IPS-18a (cell line): Measurements from ENCODE around the gene ATP5F1A.

Source experiments
- H3K27ac ChIP-seq: one replicate; pipeline ENCODE4 v1.5.1; 2013; ENCODE audit warnings: low read length
- H3K27me3 ChIP-seq: one replicate; pipeline ENCODE4 v1.6.1; 2013; ENCODE audit warnings: mild to moderate bottlenecking, low read length; ENCODE audit not compliant: control insufficient read depth, insufficient read depth
- H3K36me3 ChIP-seq: one replicate; pipeline ENCODE4 v1.6.1; 2013; ENCODE audit warnings: low read depth, low read length; ENCODE audit not compliant: control insufficient read depth
- H3K4me1 ChIP-seq: one replicate; pipeline ENCODE4 v1.6.1; 2013; ENCODE audit warnings: low read depth, low read length; ENCODE audit not compliant: control insufficient read depth
- H3K4me3 ChIP-seq: one replicate; pipeline ENCODE4 v1.5.1; 2013; ENCODE audit warnings: low read length
- H3K9ac ChIP-seq: one replicate; pipeline ENCODE4 v1.6.1; 2013; ENCODE audit warnings: mild to moderate bottlenecking, low read length, moderate library complexity
- H3K9me3 ChIP-seq: one replicate; pipeline ENCODE4 v1.6.1; 2013; ENCODE audit warnings: low read depth, low read length; ENCODE audit not compliant: control insufficient read depth

The ATP5F1A gene

DNA sequence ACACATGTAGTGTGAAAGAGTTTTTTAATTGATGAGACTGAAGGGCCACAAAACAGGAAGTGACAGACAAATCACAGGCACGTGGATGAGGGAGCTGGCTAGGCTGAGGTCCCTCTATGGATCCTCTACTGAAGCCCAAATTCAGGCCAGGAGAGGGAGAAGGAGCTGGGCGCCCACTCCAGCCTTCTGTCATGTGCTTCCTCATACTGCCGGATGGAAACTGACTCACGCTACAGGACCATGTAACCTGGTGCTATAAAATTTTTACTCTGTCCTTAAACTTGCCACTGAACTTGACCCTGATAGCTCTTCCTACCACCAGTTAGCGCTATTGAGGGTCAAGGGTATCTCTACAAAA is 57.4 kb downstream of the ATP5F1A start:
- no peak overlapping the region for H3K9ac ChIP-seq
- H3K27ac ChIP-seq, result no peak overlapping the region
- H3K4me3 ChIP-seq, result no peak overlapping the region
- no peaks in the 10 kb centered on the region for H3K9me3 ChIP-seq
- no peaks in the 10 kb centered on the region for H3K27me3 ChIP-seq
- no peaks in the 10 kb centered on the region for H3K36me3 ChIP-seq
- H3K4me1 ChIP-seq, result peaks cover 8% of the 10 kb centered on the region

GRCh38 chr18:46040033-46040746 is 57.9 kb downstream of the ATP5F1A start:
- H3K9ac ChIP-seq, result no peak overlapping the region
- H3K4me1 ChIP-seq, result peaks cover 8% of the 10 kb centered on the region
- no peaks in the 10 kb centered on the region for H3K36me3 ChIP-seq
- H3K27ac ChIP-seq, result no peak overlapping the region
- H3K4me3 ChIP-seq, result no peak overlapping the region
- H3K9me3 ChIP-seq, result no peaks in the 10 kb centered on the region
- no peaks in the 10 kb centered on the region for H3K27me3 ChIP-seq

GRCh38 chr18:46037512-46038305 is 60.4 kb downstream of the ATP5F1A start:
- Histone ChIP-seq H3K4me1 (peaks cover 7% of the 10 kb centered on the region), H3K27ac (no peak overlapping the region), H3K9me3 (no peaks in the 10 kb centered on the region), H3K36me3 (no peaks in the 10 kb centered on the region), H3K4me3 (no peak overlapping the region), H3K9ac (no peak overlapping the region), H3K27me3 (no peaks in the 10 kb centered on the region)

GRCh38 chr18:46035696-46036680 is 62.1 kb downstream of the ATP5F1A start:
- no peak overlapping the region for H3K9ac ChIP-seq
- no peaks in the 10 kb centered on the region for H3K9me3 ChIP-seq
- H3K36me3 ChIP-seq, result no peaks in the 10 kb centered on the region
- H3K27ac ChIP-seq, result no peak overlapping the region
- H3K4me1 ChIP-seq, result no peaks in the 10 kb centered on the region
- no peak overlapping the region for H3K4me3 ChIP-seq
- H3K27me3 ChIP-seq, result no peaks in the 10 kb centered on the region

DNA sequence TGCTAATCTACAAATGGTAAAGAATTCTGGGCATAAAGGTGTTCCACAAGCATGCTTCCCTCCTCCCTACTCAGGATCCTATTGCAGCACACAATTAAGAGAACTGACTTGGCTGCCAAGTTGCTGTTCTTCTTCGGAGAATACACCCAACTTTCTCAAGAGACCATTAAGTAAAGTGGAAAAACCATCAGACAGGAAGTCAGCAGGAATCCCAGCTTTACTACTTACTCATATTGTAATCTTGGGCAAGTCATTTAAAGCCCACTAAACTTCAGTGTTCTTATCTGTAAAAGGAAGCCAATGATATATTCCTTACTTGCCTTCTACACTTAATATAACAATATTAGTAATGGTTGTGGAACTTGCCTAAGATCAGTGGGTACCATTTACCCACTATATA is 63.9 kb downstream of the ATP5F1A start:
- no peak overlapping the region for H3K27ac ChIP-seq
- no peaks in the 10 kb centered on the region for H3K4me1 ChIP-seq
- H3K4me3 ChIP-seq, result no peak overlapping the region
- no peaks in the 10 kb centered on the region for H3K36me3 ChIP-seq
- no peak overlapping the region for H3K9ac ChIP-seq
- no peaks in the 10 kb centered on the region for H3K9me3 ChIP-seq
- peaks cover 12% of the 10 kb centered on the region for H3K27me3 ChIP-seq

- no peaks in the 10 kb centered on the region for H3K36me3 ChIP-seq
- H3K9ac ChIP-seq, result no peak overlapping the region
- no peaks in the 10 kb centered on the region for H3K4me1 ChIP-seq
- H3K9me3 ChIP-seq, result no peaks in the 10 kb centered on the region
- no peak overlapping the region for H3K27ac ChIP-seq
- H3K27me3 ChIP-seq, result peaks cover 29% of the 10 kb centered on the region
- no peak overlapping the region for H3K4me3 ChIP-seq
Observed at GRCh38 chr18:46031741-46032140, 66.4 kb downstream of the ATP5F1A start.
